GM12878 (cell line): ENCODE measurements around the gene ZNF512.

ENCODE experiments used
- CBX5 ChIP-seq: sonication (generic); IDR thresholded peaks from 2 replicates; pipeline ENCODE4 v1.6.1; 2016; ENCODE audit warnings: low read depth, moderate library complexity, mild to moderate bottlenecking, inconsistent platforms
- CREB1 ChIP-seq: IDR thresholded peaks from 2 replicates; pipeline ENCODE4 v1.6.1; 2012; ENCODE audit warnings: low read depth, mild to moderate bottlenecking, inconsistent platforms
- CTCF ChIP-seq, 3 experiments: IDR thresholded peaks in 2 of 3; conservative IDR thresholded peaks in 1 of 3; 2 replicates each; pipeline ENCODE4 v1.5.1; 2011; ENCODE audit warnings: low read depth in 3 of 3, low read length in 3 of 3, mild to moderate bottlenecking in 3 of 3, control low read depth in 2 of 3, moderate library complexity in 2 of 3, inconsistent platforms in 1 of 3, mixed read lengths in 1 of 3; ENCODE audit not compliant: control insufficient read depth in 2 of 3, insufficient read depth in 1 of 3; ENCODE audit errors: extremely low read depth in 1 of 3
- DPF2 ChIP-seq: fragments of 450-650 bp; IDR thresholded peaks from 2 replicates; pipeline ENCODE4 v1.6.1; 2017; ENCODE audit warnings: mild to moderate bottlenecking
- E2F4 ChIP-seq: IDR thresholded peaks from 2 replicates; pipeline ENCODE4 v1.6.1; 2012; ENCODE audit warnings: low read depth, low read length, improper control_type of control experiment
- HCFC1 ChIP-seq: fragments of 150-350 bp; IDR thresholded peaks from 2 replicates; pipeline ENCODE4 v1.6.1; 2014; ENCODE audit warnings: low read length
- HDAC2 ChIP-seq: fragments of 200-600 bp; sonication (generic); IDR thresholded peaks from 2 replicates; pipeline ENCODE4 v1.6.1; 2017
- HDGF ChIP-seq: fragments of 450-650 bp; IDR thresholded peaks from 2 replicates; pipeline ENCODE4 v1.6.1; 2016; ENCODE audit warnings: antibody characterized with exemption

- TF ChIP-seq E2F4 (no peak), CTCF (IDR thresholded peaks at IDR 0.05 in 2 of 3, conservative IDR thresholded peaks at IDR 0.05 in 1 of 3; ENCODE audit: control insufficient read depth in 2 of 3, extremely low read depth in 1 of 3, insufficient read depth in 1 of 3, low read depth in 3 of 3, low read length in 3 of 3) (no peak), CREB1 (no peak), HDGF (no peak), DPF2 (no peak), CBX5 (no peak), HDAC2 (no peak), HCFC1 (no peak)
These were observed 23.6 kb upstream of the ZNF512 start for GRCh38 chr2:27559228-27559627.
